Endothelial cell (in vitro differentiated cells): ENCODE results near the gene BEST3. TPM values are rescaled to one million over a fixed set of nuclear protein-coding genes. Genes with fewer than 3 reads are reported as not detected.
A peak's percentile ranks its signal among the peaks of the same experiment; 100 is the strongest.

Source experiments
- DNase-seq: peaks from one replicate; pipeline ENCODE4 v3.0.0; 2021; ENCODE audit warnings: low spot score
- H3K27ac Mint-ChIP-seq: one replicate; pipeline ENCODE4 v1.8.0; 2021; ENCODE audit warnings: mixed read lengths, inconsistent platforms; ENCODE audit not compliant: unreplicated experiment
- H3K27me3 Mint-ChIP-seq: one replicate; pipeline ENCODE4 v1.8.0; 2021; ENCODE audit warnings: mild to moderate bottlenecking, moderate library complexity, mixed read lengths, inconsistent platforms; ENCODE audit not compliant: unreplicated experiment
- H3K36me3 Mint-ChIP-seq: one replicate; pipeline ENCODE4 v1.8.0; 2021; ENCODE audit warnings: mild to moderate bottlenecking, low read depth, mixed read lengths, inconsistent platforms; ENCODE audit not compliant: unreplicated experiment
- H3K4me1 Mint-ChIP-seq: one replicate; pipeline ENCODE4 v1.8.0; 2021; ENCODE audit warnings: mild to moderate bottlenecking, mixed read lengths, inconsistent platforms; ENCODE audit not compliant: unreplicated experiment
- H3K4me3 Mint-ChIP-seq: one replicate; pipeline ENCODE4 v1.8.0; 2021; ENCODE audit warnings: mild to moderate bottlenecking, mixed read lengths, inconsistent platforms; ENCODE audit not compliant: unreplicated experiment
- H3K9me3 Mint-ChIP-seq: one replicate; pipeline ENCODE4 v1.8.0; 2021; ENCODE audit warnings: mixed read lengths, inconsistent platforms; ENCODE audit not compliant: unreplicated experiment
- CTCF ChIP-seq: fragments of 200-600 bp; sonication (generic); IDR thresholded peaks from one replicate; pipeline ENCODE4 v1.5.0; 2021; ENCODE audit warnings: antibody characterized with exemption; ENCODE audit not compliant: unreplicated experiment
- long read RNA-seq: library from polyadenylated mRNA; unstranded; transcript quantifications from one replicate; pipeline ENCODE4 v2.0.0, GENCODE V29; 2020; ENCODE audit not compliant: unreplicated experiment
- total RNA-seq: library from RNA; stranded (reverse); fragmentation: NEBNext Ultra II Directional; extraction: Animal tissue kit (Norgen Biotek cat#: 25700); gene quantifications from one replicate; pipeline ENCODE4 v1.2.1, GENCODE V29; 2021; ENCODE audit not compliant: unreplicated experiment

Gene BEST3
- not detected for total RNA-seq
- long read RNA-seq, result 0 reads

- TF ChIP-seq CTCF, result no peak
- Mint-ChIP-seq H3K27ac (no peak within 1 kb of the TSS), H3K27me3 (no peaks in the 10 kb centered on the region), H3K4me3 (no peak within 1 kb of the TSS), H3K9me3 (no peaks in the 10 kb centered on the region), H3K36me3 (no peaks in the 10 kb centered on the region), H3K4me1 (peaks cover 7% of the 10 kb centered on the region)
- DNase-seq, result no peak
Observed at GRCh38 chr12:69698769-69699540, at the start of gene BEST3. BEST3 (minus strand) TSS chr12:69699303; CDS start chr12:69697798, 1,505 bp downstream.

GRCh38 chr12:69744109-69744508 lies 45.0 kb upstream of the BEST3 start:
- Mint-ChIP-seq H3K36me3 (no peaks in the 10 kb centered on the region), H3K4me1 (peaks cover 5% of the 10 kb centered on the region), H3K4me3 (no peak overlapping the region), H3K9me3 (no peaks in the 10 kb centered on the region), H3K27me3 (no peaks in the 10 kb centered on the region), H3K27ac (no peak overlapping the region)
- no peak for DNase-seq
- TF ChIP-seq CTCF, result no peak

- Mint-ChIP-seq H3K4me3 (peak overlapping the region; percentile 93), H3K9me3 (no peaks in the 10 kb centered on the region), H3K4me1 (peaks cover 5% of the 10 kb centered on the region), H3K27me3 (peaks cover 1% of the 10 kb centered on the region), H3K27ac (peak overlapping the region; percentile 62), H3K36me3 (no peaks in the 10 kb centered on the region)
- TF ChIP-seq CTCF, result no peak
- DNase-seq, result peak; percentile 41
Observed at GRCh38 chr12:69739287-69740191, 40.4 kb upstream of the BEST3 start.

- Mint-ChIP-seq H3K4me1 (peaks cover 5% of the 10 kb centered on the region), H3K27me3 (peaks cover 1% of the 10 kb centered on the region), H3K9me3 (no peaks in the 10 kb centered on the region), H3K36me3 (no peaks in the 10 kb centered on the region), H3K27ac (peak within 1 kb of the TSS; percentile 62), H3K4me3 (peak within 1 kb of the TSS; percentile 93)
- peak; percentile 84 for TF ChIP-seq CTCF
- peak; percentile 92 for DNase-seq
Observed at GRCh38 chr12:69738351-69739286, 39.5 kb upstream of the BEST3 start, which contains the start of gene RAB3IP. RAB3IP (plus strand) TSS chr12:69738860; CDS start chr12:69755409, 16,549 bp downstream.
